ENCODE data around the gene FAM3C.

Gene FAM3C

DNA sequence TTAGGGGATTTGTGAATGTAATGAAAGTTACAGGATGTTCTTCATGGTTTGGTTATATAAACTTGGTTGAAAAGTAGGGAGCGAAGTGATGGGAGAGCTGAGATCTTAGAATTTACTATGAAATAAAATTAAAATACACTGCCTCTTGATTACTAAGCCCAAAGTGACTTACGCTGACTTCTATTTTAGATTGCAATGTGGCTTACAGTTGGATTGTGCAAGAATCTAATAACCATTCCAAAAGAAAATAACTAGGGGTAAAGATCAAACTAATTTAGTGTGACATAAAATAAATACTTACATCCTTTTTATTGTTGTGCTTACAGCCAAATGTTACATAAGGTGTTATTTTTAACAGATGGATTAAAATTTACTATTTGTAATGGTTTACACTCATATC lies 52.0 kb downstream of the FAM3C start:
- H2AK5ac ChIP-seq (ENCODE audit: low read depth, low read length) = no peak overlapping the region
- H3K27ac ChIP-seq (replicated peaks; ENCODE audit: low read length) = no peak overlapping the region
- WGBS, 2 donors (ENCODE audit: extremely low coverage in 2 of 2, insufficient read length in 2 of 2, insufficient replicate concordance in 1 of 2) = no CpG with 5 or more reads among the region's 2 CpGs

DNA sequence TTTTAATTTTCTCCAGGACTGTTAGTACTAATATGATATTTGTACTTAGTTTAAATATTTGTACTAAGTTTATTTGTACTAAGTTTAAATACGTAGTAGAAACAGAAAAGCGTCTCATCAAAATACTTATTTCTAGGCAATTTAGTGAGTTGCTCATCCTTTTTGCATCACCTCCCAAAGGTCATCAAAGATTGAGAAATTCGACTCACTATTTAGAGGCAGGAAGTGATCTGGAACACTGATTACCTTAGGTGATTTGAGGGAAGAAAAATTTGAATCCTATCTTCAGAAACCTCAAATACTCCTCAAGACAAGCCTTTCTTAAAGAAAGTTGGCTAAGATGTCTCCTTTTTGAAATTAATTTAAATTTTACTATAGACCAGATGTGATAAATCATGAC lies 52.8 kb downstream of the FAM3C start:
- Histone ChIP-seq H3K36me3 (replicated peaks in 1 of 2; ENCODE audit: control insufficient read depth in 2 of 2, insufficient read depth in 2 of 2, low read length in 2 of 2) (peaks cover 2 to 11% of the 10 kb centered on the region in 2 donors), H2AK5ac (ENCODE audit: low read depth, low read length) (no peak overlapping the region), H4K91ac (ENCODE audit: low read depth, low read length, poor library complexity) (no peak overlapping the region), H3K4me3 (ENCODE audit: low read length in 2 of 2) (no peak overlapping the region), H2BK15ac (ENCODE audit: low read length) (no peak overlapping the region), H3K18ac (ENCODE audit: low read length) (no peak overlapping the region), H3K14ac (ENCODE audit: low read length) (no peak overlapping the region), H2AFZ (ENCODE audit: low read length) (no peak overlapping the region), H4K8ac (ENCODE audit: low read depth, low read length) (no peak overlapping the region), H2BK5ac (ENCODE audit: low read length) (no peak overlapping the region), H3K4me1 (ENCODE audit: control insufficient read depth in 2 of 2, insufficient read depth in 1 of 2, low read depth in 1 of 2, low read length in 2 of 2) (peaks cover 0 to 1% of the 10 kb centered on the region in 2 donors), H3K4me2 (ENCODE audit: insufficient read depth, low read length, poor library complexity, severe bottlenecking) (no peak overlapping the region), H3K4ac (ENCODE audit: low read length) (no peak overlapping the region), H3K9me3 (replicated peaks in 1 of 2; ENCODE audit: control insufficient read depth in 2 of 2, insufficient read depth in 1 of 2, low read depth in 1 of 2, low read length in 2 of 2) (no peaks in the 10 kb centered on the region), H3K23ac (ENCODE audit: low read depth, low read length, poor library complexity) (no peak overlapping the region), H3K27me3 (ENCODE audit: control insufficient read depth in 3 of 3, insufficient read depth in 3 of 3, low read depth in 1 of 3, low read length in 3 of 3) (no peaks in the 10 kb centered on the region), H2BK120ac (ENCODE audit: low read depth, low read length) (no peak overlapping the region), H3K27ac (replicated peaks; ENCODE audit: low read length) (no peak overlapping the region), H3K9ac (ENCODE audit: low read depth, low read length, poor library complexity) (no peak overlapping the region), H3K79me1 (ENCODE audit: low read depth, low read length) (no peaks in the 10 kb centered on the region), H2BK12ac (ENCODE audit: low read length) (no peak overlapping the region)
- no peak for DNase-seq (ENCODE audit: low spot score)
- no CpG with 5 or more reads among the region's 3 CpGs for WGBS, 2 donors (ENCODE audit: extremely low coverage in 2 of 2, insufficient read length in 2 of 2, insufficient replicate concordance in 1 of 2)

More for the DNA sequence above, 52.0 kb downstream of the FAM3C start:
- H3K4me3 ChIP-seq (ENCODE audit: low read length in 2 of 2) = no peak overlapping the region
- no peaks in the 10 kb centered on the region for H3K9me3 ChIP-seq (replicated peaks in 1 of 2; ENCODE audit: control insufficient read depth in 2 of 2, insufficient read depth in 1 of 2, low read depth in 1 of 2, low read length in 2 of 2)
- no peak overlapping the region for H2BK5ac ChIP-seq (ENCODE audit: low read length)
- no peak overlapping the region for H2BK15ac ChIP-seq (ENCODE audit: low read length)
- DNase-seq (ENCODE audit: low spot score) = no peak
- no peak overlapping the region for H4K91ac ChIP-seq (ENCODE audit: low read depth, low read length, poor library complexity)
- no peak overlapping the region for H4K8ac ChIP-seq (ENCODE audit: low read depth, low read length)
- H2BK12ac ChIP-seq (ENCODE audit: low read length) = no peak overlapping the region
- H3K4ac ChIP-seq (ENCODE audit: low read length) = no peak overlapping the region
- H2AFZ ChIP-seq (ENCODE audit: low read length) = no peak overlapping the region
- H3K36me3 ChIP-seq (replicated peaks in 1 of 2; ENCODE audit: control insufficient read depth in 2 of 2, insufficient read depth in 2 of 2, low read length in 2 of 2) = peaks cover 2 to 11% of the 10 kb centered on the region in 2 donors
- no peak overlapping the region for H3K23ac ChIP-seq (ENCODE audit: low read depth, low read length, poor library complexity)
- H3K27me3 ChIP-seq (ENCODE audit: control insufficient read depth in 3 of 3, insufficient read depth in 3 of 3, low read depth in 1 of 3, low read length in 3 of 3) = no peaks in the 10 kb centered on the region
- H3K4me2 ChIP-seq (ENCODE audit: insufficient read depth, low read length, poor library complexity, severe bottlenecking) = no peak overlapping the region
- H3K79me1 ChIP-seq (ENCODE audit: low read depth, low read length) = no peaks in the 10 kb centered on the region
- no peak overlapping the region for H2BK120ac ChIP-seq (ENCODE audit: low read depth, low read length)
- peaks cover 0 to 1% of the 10 kb centered on the region in 2 donors for H3K4me1 ChIP-seq (ENCODE audit: control insufficient read depth in 2 of 2, insufficient read depth in 1 of 2, low read depth in 1 of 2, low read length in 2 of 2)
- H3K14ac ChIP-seq (ENCODE audit: low read length) = no peak overlapping the region
- H3K9ac ChIP-seq (ENCODE audit: low read depth, low read length, poor library complexity) = no peak overlapping the region
- no peak overlapping the region for H3K18ac ChIP-seq (ENCODE audit: low read length)

DNA sequence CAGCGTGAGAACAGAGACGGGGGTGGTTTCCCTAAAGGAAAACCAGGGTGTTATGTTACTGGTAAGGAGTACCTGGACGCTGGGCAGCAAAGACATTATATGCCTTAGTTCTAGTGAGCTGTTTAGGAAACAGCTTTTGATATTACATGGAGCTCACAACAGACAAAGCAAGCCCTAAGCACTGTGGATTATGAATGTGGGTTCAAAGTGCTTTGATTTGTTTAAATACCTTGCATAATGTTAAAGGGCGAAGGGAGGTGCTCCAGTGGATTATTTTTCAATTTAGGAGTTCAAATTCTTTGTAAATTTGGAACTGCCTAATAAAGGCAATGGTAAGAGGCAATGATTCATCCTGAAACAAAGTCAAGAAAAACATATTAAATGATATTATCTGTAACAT lies 53.5 kb downstream of the FAM3C start:
- no CpG with 5 or more reads among the region's 4 CpGs for whole genome bisulfite sequencing, 2 donors (ENCODE audit: extremely low coverage in 2 of 2, insufficient read length in 2 of 2, insufficient replicate concordance in 1 of 2)
- Histone ChIP-seq H3K79me1 (ENCODE audit: low read depth, low read length) (no peaks in the 10 kb centered on the region), H2BK12ac (ENCODE audit: low read length) (no peak overlapping the region), H3K23ac (ENCODE audit: low read depth, low read length, poor library complexity) (no peak overlapping the region), H2BK120ac (ENCODE audit: low read depth, low read length) (no peak overlapping the region), H2AK5ac (ENCODE audit: low read depth, low read length) (no peak overlapping the region), H3K14ac (ENCODE audit: low read length) (no peak overlapping the region), H2BK15ac (ENCODE audit: low read length) (no peak overlapping the region), H4K8ac (ENCODE audit: low read depth, low read length) (no peak overlapping the region), H3K27me3 (ENCODE audit: control insufficient read depth in 3 of 3, insufficient read depth in 3 of 3, low read depth in 1 of 3, low read length in 3 of 3) (no peaks in the 10 kb centered on the region), H3K9ac (ENCODE audit: low read depth, low read length, poor library complexity) (no peak overlapping the region), H3K9me3 (replicated peaks in 1 of 2; ENCODE audit: control insufficient read depth in 2 of 2, insufficient read depth in 1 of 2, low read depth in 1 of 2, low read length in 2 of 2) (no peaks in the 10 kb centered on the region), H4K91ac (ENCODE audit: low read depth, low read length, poor library complexity) (no peak overlapping the region), H3K18ac (ENCODE audit: low read length) (no peak overlapping the region), H3K36me3 (replicated peaks in 1 of 2; ENCODE audit: control insufficient read depth in 2 of 2, insufficient read depth in 2 of 2, low read length in 2 of 2) (peaks cover 2 to 11% of the 10 kb centered on the region in 2 donors), H2AFZ (ENCODE audit: low read length) (no peak overlapping the region), H3K4me3 (ENCODE audit: low read length in 2 of 2) (no peak overlapping the region), H3K4ac (ENCODE audit: low read length) (no peak overlapping the region), H3K27ac (replicated peaks; ENCODE audit: low read length) (no peak overlapping the region), H2BK5ac (ENCODE audit: low read length) (no peak overlapping the region), H3K4me2 (ENCODE audit: insufficient read depth, low read length, poor library complexity, severe bottlenecking) (no peak overlapping the region), H3K4me1 (ENCODE audit: control insufficient read depth in 2 of 2, insufficient read depth in 1 of 2, low read depth in 1 of 2, low read length in 2 of 2) (peaks cover 0 to 1% of the 10 kb centered on the region in 2 donors)
- DNase-seq (ENCODE audit: low spot score) = no peak

DNA sequence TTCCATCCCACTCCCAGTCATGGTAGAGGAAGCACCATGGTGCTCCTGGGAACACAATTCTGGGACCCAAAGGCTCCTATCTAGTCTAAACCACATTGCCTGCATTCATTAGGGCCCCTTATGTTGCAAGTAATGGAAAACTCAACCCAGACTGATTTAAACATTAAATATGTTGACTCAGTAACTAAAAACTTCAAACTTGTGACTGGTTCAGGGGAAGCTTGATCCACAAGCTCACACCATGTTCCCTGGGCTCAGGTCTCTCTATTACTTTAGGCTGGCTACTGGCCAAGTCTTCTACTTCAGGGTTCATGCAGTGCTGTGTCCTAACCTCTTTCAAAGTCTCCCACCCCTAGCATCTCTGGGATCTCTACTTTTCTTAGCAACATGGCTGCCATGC lies 54.2 kb downstream of the FAM3C start:
- no peak overlapping the region for H2BK120ac ChIP-seq (ENCODE audit: low read depth, low read length)
- H3K14ac ChIP-seq (ENCODE audit: low read length) = no peak overlapping the region
- no peaks in the 10 kb centered on the region for H3K79me1 ChIP-seq (ENCODE audit: low read depth, low read length)
- no peaks in the 10 kb centered on the region for H3K4me1 ChIP-seq (ENCODE audit: control insufficient read depth in 2 of 2, insufficient read depth in 1 of 2, low read depth in 1 of 2, low read length in 2 of 2)
- H3K4me3 ChIP-seq (ENCODE audit: low read length in 2 of 2) = no peak overlapping the region
- H3K18ac ChIP-seq (ENCODE audit: low read length) = no peak overlapping the region
- DNase-seq (ENCODE audit: low spot score) = no peak
- H2AFZ ChIP-seq (ENCODE audit: low read length) = no peak overlapping the region
- H3K9me3 ChIP-seq (replicated peaks in 1 of 2; ENCODE audit: control insufficient read depth in 2 of 2, insufficient read depth in 1 of 2, low read depth in 1 of 2, low read length in 2 of 2) = no peaks in the 10 kb centered on the region
- H2BK12ac ChIP-seq (ENCODE audit: low read length) = no peak overlapping the region
- H4K8ac ChIP-seq (ENCODE audit: low read depth, low read length) = no peak overlapping the region
- no peaks in the 10 kb centered on the region for H3K27me3 ChIP-seq (ENCODE audit: control insufficient read depth in 3 of 3, insufficient read depth in 3 of 3, low read depth in 1 of 3, low read length in 3 of 3)
- H3K4me2 ChIP-seq (ENCODE audit: insufficient read depth, low read length, poor library complexity, severe bottlenecking) = no peak overlapping the region
- no peak overlapping the region for H2BK5ac ChIP-seq (ENCODE audit: low read length)
- H3K27ac ChIP-seq (replicated peaks; ENCODE audit: low read length) = no peak overlapping the region
- H3K23ac ChIP-seq (ENCODE audit: low read depth, low read length, poor library complexity) = no peak overlapping the region
- H3K9ac ChIP-seq (ENCODE audit: low read depth, low read length, poor library complexity) = no peak overlapping the region
- H3K36me3 ChIP-seq (replicated peaks in 1 of 2; ENCODE audit: control insufficient read depth in 2 of 2, insufficient read depth in 2 of 2, low read length in 2 of 2) = peaks cover 2 to 6% of the 10 kb centered on the region in 2 donors
- no peak overlapping the region for H3K4ac ChIP-seq (ENCODE audit: low read length)
- H4K91ac ChIP-seq (ENCODE audit: low read depth, low read length, poor library complexity) = no peak overlapping the region
- H2BK15ac ChIP-seq (ENCODE audit: low read length) = no peak overlapping the region
- no peak overlapping the region for H2AK5ac ChIP-seq (ENCODE audit: low read depth, low read length)
